ENCODE results near the gene TSPAN9. TPM values are rescaled to one million over a fixed set of nuclear protein-coding genes. Genes with fewer than 3 reads are reported as not detected.

The TSPAN9 gene
- total RNA-seq, 1 donor from 2014 or later = 31.7 TPM

GRCh38 chr12:3220382-3221321 lies 143.5 kb downstream of the TSPAN9 start:
- Mint-ChIP-seq H3K4me3 (no peak overlapping the region), H3K9me3 (no peaks in the 10 kb centered on the region), H3K36me3 (no peaks in the 10 kb centered on the region), H3K27ac (no peak overlapping the region), H3K4me1 (ENCODE audit: unreplicated experiment) (peaks cover 23% of the 10 kb centered on the region), H3K27me3 (peaks cover 18% of the 10 kb centered on the region)
- no peak for DNase-seq (ENCODE audit: extremely low spot score, unreplicated experiment)
- TF ChIP-seq, protein P1, sequence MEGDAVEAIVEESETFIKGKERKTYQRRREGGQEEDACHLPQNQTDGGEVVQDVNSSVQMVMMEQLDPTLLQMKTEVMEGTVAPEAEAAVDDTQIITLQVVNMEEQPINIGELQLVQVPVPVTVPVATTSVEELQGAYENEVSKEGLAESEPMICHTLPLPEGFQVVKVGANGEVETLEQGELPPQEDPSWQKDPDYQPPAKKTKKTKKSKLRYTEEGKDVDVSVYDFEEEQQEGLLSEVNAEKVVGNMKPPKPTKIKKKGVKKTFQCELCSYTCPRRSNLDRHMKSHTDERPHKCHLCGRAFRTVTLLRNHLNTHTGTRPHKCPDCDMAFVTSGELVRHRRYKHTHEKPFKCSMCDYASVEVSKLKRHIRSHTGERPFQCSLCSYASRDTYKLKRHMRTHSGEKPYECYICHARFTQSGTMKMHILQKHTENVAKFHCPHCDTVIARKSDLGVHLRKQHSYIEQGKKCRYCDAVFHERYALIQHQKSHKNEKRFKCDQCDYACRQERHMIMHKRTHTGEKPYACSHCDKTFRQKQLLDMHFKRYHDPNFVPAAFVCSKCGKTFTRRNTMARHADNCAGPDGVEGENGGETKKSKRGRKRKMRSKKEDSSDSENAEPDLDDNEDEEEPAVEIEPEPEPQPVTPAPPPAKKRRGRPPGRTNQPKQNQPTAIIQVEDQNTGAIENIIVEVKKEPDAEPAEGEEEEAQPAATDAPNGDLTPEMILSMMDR (conservative IDR thresholded peaks at IDR 0.05) = no peak

DNA sequence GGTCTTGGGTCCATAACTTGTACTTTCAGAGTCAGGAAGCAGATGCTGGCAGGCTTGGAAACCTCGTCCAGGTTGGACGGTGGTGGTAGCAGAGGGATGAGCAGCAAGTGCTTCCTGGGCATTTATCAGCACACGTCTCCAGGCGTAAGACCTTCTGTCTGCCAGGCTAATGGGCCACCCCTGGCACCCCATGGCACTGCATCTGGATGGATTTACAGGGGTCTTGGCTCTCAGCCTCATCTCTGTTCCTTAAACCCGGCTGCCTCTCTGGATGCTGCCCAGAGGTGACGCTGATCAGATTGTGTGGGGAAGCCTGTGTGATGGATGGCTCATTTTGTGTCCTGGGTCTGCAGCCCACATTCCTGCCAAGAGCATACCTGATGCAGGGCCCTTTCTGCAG lies 145.1 kb downstream of the TSPAN9 start:
- DNase-seq (ENCODE audit: extremely low spot score, unreplicated experiment) = no peak
- TF ChIP-seq, protein P1 (conservative IDR thresholded peaks at IDR 0.05) = no peak
- peaks cover 18% of the 10 kb centered on the region for H3K27me3 Mint-ChIP-seq
- no peak overlapping the region for H3K4me3 Mint-ChIP-seq
- no peaks in the 10 kb centered on the region for H3K9me3 Mint-ChIP-seq
- no peaks in the 10 kb centered on the region for H3K36me3 Mint-ChIP-seq
- no peak overlapping the region for H3K27ac Mint-ChIP-seq
- peaks cover 27% of the 10 kb centered on the region for H3K4me1 Mint-ChIP-seq (ENCODE audit: unreplicated experiment)

DNA sequence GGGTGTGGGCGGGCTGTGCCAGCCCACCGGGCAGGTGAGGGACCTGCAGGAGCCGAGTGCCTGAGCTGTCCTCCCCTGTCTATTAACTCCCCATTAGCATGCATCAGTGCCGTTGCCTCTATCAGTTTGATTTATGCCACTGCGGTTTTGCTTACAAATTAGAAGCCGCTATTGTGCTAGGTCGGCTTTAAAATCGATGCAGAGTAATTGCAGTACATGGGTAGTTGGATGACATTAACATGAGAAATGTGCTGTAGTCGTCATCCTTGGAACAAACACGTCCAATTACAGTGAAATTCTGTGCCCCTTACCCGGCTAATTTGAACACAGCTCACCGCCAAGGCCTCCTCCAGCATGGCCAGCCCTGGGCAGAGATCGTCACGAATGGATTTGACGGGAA lies 145.8 kb downstream of the TSPAN9 start:
- H3K27ac Mint-ChIP-seq = no peak overlapping the region
- H3K4me1 Mint-ChIP-seq (ENCODE audit: unreplicated experiment) = peaks cover 25% of the 10 kb centered on the region
- peaks cover 18% of the 10 kb centered on the region for H3K27me3 Mint-ChIP-seq
- no peak for DNase-seq (ENCODE audit: extremely low spot score, unreplicated experiment)
- TF ChIP-seq, protein P1 (conservative IDR thresholded peaks at IDR 0.05) = no peak
- H3K4me3 Mint-ChIP-seq = no peak overlapping the region
- no peaks in the 10 kb centered on the region for H3K9me3 Mint-ChIP-seq
- H3K36me3 Mint-ChIP-seq = no peaks in the 10 kb centered on the region

DNA sequence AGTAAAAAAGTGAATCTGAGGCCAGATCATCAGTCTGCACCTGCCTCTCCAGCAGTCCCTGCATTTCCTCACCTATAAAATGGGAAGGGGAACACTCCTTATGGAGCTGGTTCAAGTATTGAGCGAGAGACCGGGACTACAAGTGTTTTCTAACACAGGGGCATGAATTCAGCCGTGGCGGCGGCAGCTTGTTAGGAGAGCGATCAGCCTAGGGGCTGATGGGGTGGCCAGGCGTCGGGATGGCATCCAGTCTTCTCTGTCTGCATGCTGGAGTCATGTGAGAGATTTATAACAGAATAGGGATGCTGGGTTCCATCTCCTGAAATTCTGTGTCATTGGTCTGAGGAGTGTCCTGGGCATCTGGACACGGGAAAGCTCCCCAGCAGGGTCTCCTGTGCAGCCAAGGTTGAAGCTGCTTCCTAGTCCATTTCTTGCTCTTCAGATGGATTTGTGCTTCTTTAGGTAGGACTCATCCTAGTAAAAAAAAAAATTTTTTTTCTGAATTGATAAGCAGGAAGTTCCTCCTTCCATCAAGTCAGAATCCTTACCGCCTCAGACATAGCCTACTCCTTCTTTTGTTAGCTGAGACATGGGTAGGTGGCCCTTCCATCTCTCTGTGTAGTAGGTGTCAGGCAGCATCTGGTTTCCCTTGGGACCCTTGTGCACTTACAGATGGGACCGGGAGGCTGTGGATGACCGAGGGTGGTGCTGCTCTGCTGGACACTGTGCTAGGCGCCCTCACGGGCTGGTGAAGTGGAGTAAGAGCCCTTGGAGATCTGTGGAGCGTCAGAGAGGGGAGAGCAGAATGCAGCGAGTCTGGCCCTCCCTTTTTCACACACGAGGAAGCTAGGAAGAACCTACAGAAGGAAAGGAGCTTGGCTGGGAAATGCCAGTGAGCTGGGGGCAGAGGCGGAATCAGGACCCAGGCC lies 146.7 kb downstream of the TSPAN9 start:
- no peak overlapping the region for H3K4me3 Mint-ChIP-seq
- TF ChIP-seq, protein P1 (conservative IDR thresholded peaks at IDR 0.05) = no peak
- no peak for DNase-seq (ENCODE audit: extremely low spot score, unreplicated experiment)
- H3K9me3 Mint-ChIP-seq = peaks cover 3% of the 10 kb centered on the region
- no peak overlapping the region for H3K27ac Mint-ChIP-seq
- peaks cover 4% of the 10 kb centered on the region for H3K36me3 Mint-ChIP-seq
- peaks cover 18% of the 10 kb centered on the region for H3K27me3 Mint-ChIP-seq
- H3K4me1 Mint-ChIP-seq (ENCODE audit: unreplicated experiment) = peaks cover 16% of the 10 kb centered on the region

DNA sequence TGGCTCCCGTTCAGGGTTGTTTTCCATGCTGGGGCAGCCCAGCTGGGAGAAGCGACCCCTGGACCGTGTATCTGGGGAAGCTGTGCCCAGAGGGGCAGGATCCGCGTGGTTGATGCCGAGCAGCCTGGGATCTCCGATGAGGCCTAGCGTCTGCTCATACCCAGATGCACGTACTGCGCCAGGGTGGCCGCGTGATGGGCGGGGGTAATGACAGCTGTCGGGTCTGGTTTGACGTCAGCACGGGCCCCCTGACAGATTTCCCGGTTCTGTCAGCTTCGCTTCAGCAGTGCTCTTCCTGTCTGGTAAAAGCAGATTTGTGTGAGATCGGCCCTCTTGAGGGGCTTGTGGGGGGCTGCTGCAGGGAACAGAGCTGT lies 147.3 kb downstream of the TSPAN9 start:
- Mint-ChIP-seq H3K27me3 (peaks cover 17% of the 10 kb centered on the region), H3K36me3 (peaks cover 6% of the 10 kb centered on the region), H3K4me3 (no peak overlapping the region), H3K27ac (no peak overlapping the region), H3K4me1 (ENCODE audit: unreplicated experiment) (peaks cover 16% of the 10 kb centered on the region), H3K9me3 (peaks cover 4% of the 10 kb centered on the region)
- TF ChIP-seq, protein P1 (conservative IDR thresholded peaks at IDR 0.05) = no peak
- DNase-seq (ENCODE audit: extremely low spot score, unreplicated experiment) = no peak

All from type B pancreatic cell (in vitro differentiated cells).